ENCODE data around the gene FA2H.
"Not testable (repeated sequence)": the region's sequence is repeated elsewhere in the genome, so short reads cannot be mapped to it uniquely, and the experiment has no call there.

The FA2H gene

DNA sequence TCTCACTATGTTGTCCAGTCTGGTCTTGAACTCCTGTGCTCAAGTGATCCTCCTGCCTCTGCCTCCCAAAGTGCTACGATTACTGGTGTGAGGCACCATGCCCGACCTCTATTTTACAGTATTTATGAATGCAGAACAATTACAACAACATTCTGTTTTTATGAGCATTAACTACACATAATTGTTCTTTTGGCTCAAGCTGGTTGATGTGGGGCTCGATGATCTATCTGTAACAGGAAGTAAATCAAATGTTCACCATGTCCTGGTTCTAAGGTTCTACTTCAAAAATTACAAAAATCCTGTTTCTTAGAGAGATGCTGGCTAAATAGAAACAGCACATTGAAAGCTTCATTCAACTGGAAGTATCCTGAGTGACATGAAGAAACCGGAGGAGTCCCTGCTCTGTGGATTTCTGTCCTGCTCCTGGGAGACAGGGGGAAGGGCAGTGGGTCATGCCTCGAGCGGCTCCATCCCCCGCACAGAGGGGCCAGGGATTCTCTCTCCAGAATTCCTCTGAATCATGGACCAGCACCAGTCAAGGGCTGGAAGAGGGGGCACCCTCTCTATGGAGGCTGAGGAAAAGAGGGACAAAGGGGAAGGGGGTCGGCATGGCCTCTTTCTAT is 31.5 kb downstream of the FA2H start:
- DNase-seq (ENCODE audit: low read depth), result no peak

DNA sequence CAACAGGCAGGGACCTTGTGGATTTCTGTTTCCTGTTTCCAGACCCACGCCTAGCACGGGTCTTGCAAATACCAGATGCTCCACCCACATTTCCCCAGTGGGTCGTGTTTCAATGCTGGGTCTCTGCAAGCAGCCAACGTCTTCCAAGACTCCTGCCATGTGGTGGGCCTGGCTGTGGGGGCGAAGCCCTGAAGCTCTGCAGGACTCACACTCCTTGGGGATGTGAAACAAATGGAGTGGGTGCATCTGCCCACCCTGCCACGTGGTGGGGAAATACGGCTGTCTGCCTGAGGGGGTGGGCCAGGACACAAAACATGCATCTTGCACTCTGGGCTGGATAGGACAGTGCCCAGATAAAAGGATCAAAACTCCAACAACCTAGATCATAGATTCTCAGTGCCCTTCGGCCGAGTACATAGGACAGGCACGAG is 32.6 kb downstream of the FA2H start:
- no peak for DNase-seq (ENCODE audit: low read depth)

DNA sequence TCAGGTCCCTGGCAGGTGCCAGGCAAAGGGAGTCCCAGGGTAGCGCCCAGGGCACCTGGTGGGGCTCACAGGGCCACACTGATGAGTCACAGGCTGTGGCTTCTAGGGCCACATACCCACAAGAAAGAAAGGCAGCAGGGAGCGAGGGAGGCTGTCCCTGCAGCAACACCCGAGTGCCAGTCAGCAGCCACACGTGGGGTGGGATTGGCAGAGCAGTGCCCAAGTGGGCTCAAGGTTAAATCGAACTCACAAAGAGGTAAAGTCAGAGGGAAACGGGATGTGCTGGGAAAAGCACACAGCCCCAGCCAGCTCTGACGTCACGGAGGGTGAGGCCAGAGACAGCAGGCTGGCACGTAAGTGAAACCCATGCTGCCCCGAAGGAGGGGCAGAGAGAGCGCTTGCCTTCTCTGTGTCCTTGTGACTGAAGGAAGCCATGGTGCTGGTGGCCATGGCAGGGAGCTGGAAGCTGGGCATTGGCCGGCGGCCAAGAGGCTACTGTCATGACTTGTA is 33.8 kb downstream of the FA2H start:
- DNase-seq (ENCODE audit: low read depth), result no peak

DNA sequence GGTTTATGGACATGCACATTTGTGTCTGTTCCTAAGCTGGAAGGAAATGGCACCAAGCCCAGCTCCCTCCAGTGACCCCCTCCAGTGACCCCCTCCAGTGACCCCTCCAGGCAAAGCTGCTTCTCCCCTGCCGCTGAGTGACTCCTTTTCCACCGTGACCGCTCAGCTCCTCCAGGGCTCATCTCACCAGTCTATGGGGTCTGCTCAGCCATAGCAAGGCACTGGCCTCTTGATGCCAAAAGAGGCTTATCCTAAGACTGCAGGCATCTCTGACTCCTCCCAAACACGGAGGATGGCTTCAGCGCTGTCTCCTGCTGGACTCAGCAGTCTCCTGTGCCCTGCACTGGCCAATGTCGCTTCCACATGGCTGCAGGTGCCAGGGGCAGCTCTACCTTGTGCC is 35.3 kb downstream of the FA2H start:
- no peak for DNase-seq (ENCODE audit: low read depth)

DNA sequence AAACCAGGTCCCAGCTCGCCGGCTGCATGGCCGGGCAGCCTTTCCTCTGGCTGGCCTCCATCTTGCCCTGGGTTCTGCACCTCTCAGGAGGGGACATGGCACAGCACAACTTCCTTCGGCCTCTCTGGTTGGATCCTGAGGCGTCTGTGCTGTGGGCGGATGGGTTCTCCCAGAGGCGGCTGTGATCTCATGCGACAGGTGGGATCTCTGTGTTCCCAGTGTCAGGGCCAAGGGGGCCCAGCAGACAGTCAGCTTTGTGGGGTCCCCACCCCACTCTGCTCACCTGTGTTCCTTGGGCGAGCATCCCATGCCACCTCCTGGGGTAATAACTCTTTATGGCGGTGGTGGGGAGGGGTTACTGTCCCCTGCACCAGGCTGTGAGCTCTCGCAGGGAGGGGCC is 35.8 kb downstream of the FA2H start:
- DNase-seq (ENCODE audit: low read depth), result no peak

DNA sequence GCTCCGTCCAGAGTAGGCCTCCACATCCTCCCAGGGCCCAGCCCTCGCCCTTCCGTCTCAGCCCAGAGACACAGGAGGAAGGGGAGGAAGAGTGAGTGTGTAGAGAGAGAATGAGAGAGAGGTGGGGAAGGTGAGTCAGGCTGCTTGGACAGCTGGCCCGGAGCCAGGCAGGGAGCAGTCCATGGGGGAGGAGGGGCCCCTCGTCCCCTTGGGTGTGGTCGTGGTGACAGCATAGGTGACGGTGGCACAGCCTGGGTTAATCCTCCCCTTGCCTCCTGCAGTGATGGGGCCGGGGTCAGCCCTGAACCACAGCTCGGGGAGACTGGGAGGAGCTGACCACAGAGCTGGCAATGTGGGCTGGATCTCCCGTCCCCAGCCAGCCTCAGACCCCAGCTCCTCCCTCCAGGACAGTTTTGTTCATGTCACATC is 36.5 kb downstream of the FA2H start:
- no peak for DNase-seq (ENCODE audit: low read depth)

DNA sequence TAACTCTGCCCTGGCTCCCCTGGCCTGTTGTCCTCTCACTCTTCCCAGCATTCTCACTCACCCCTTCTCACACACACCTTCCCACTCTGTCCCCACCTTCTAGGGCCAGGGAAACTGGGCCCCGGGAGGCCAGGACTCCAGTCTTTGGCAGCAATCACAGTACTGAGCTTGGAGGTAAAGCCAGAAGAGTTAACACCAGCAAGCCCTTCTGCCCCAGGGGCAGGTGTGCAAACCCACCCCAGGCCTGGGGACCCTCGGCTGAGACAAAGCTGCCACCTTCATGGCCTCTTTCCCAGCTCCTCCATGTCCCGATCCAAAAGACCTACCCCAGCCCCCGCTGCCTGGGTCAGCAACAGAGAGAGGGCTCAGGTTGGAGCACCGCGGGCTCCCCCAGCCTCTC is 37.1 kb downstream of the FA2H start:
- no peak for DNase-seq (ENCODE audit: low read depth)

DNA sequence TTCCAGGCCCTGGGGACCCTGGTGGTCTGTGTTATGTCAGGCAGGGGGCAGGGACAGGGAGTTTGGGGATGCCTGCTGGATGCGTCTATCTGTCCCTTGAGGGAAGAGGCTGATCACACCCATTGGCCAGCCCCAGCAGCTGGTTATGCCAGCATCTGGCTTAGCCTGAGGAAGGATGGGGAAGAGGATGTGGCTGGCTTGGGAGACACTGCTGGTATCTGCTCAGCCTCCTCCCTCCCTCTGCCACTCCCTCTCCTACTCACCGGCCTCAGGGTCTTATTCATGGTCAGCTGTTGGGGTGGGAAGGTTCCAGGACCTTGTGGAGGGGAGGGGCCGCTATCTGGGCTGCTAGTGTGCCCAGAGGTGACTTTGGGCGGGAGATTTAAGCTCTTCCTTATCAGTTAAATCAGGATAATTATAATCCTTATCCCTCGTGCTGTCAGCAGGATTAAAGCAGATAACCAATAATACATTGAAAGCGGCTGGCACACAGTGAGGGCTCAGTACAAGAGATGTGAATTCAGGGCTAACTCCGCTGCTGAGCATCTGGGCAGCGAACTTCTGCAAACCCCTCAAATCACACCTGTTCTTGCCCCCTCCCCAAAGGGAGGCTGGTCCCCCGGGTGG is 38.0 kb downstream of the FA2H start:
- no peak for DNase-seq (ENCODE audit: low read depth)

DNA sequence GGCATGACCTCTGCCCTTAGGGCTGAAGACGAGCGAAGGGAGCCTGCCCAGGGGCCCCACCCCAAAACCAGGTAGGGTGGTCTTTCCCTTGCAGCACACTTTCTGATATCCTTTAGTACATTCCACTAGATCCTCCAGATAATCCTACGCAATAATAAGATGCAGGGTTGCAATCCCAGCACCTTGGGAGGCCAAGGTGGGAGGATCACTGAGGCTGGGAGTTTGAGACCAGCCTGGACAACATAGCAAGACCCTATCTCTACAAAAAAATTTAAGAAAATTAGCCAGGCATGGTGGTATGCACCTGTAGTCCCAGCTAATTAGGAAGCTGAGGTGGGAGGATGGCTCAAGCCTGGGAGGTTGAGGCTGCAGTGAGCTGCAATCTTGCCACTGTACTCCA is 39.1 kb downstream of the FA2H start:
- DNase-seq (ENCODE audit: low read depth), result no peak

DNA sequence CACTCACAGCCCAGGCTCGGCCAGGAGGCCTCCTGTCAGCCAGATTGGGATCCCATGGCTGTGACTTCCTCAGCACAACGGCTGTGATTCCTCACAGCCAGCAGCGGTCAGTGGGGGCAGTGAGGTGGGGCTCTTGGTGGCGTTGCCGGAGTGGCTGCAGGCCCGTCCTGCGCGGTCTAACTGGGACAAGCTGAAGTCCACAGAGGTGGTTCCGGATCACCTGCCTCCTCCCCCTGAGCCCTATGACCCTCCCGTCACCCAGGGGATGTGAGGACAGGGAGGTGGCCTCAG is 39.5 kb downstream of the FA2H start:
- DNase-seq (ENCODE audit: low read depth), result no peak

DNA sequence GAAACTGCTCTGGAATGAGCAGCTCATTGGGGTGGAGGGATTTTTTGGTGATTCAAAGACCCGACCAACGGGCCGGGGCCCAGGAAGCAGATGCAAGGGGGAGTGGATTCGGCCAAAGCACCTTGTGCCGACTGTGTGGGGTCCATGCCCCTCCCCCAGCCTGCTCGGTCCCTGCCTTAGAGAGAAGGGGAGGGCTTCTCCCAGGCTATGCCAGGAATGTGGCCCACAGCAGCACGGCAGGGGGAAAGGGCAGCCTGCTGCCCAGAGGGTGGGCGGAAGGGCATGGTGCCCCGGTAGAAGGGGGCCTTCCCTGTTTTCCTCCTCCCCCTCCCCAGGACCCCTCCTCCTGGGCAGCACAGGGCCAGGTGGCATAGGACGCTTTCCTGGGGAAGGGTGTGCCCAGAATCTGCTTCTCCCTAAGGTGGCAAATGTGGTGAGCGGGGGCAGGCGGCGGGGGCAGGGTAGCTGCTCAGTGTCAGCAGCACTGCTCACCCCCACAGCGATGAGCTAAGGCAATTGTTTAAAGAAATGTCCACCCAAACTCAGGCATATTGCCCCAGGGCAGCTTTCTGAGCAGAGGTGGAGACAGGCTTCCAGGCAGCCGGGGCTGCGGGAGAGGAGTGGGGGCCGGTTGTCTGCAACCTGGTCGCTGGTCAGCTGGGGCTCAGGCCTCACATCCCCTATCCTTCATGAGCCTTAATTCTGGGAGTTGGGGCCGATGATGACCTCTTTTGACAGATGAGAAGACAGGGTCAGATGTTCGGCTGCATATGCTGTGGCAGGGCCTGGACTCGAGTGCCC is 40.1 kb downstream of the FA2H start:
- no peak for DNase-seq (ENCODE audit: low read depth)

DNA sequence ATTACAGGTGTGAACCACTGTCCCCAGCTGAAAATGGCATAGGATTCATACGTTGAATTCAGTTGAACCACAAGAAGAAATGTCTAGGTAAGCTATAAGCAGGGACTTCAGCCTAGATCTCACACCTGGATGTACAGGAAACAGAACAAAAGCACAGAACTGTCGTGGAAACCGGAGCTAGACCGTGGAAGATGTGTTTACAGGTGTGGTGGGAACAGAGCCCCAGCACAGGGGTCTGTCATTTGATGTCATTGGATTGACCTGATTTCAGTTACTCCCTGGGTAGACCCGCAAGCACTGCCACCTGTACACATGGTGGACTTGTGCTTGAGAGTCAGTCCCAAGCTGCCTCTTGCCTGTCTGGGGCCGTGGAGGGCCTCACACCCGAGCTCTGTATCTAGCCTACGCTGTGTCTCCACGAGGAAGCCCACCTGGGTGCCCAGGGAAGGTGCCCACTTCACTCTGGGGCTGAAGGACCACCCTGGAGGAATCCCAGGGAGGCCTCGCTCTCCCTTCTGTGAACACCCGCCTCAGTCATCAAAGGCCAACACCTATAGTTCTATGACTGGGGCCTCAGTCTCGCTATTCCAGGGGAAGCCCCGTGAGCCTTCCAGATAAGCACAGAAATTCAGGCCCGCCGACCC is 41.8 kb downstream of the FA2H start:
- no peak for DNase-seq (ENCODE audit: low read depth)

DNA sequence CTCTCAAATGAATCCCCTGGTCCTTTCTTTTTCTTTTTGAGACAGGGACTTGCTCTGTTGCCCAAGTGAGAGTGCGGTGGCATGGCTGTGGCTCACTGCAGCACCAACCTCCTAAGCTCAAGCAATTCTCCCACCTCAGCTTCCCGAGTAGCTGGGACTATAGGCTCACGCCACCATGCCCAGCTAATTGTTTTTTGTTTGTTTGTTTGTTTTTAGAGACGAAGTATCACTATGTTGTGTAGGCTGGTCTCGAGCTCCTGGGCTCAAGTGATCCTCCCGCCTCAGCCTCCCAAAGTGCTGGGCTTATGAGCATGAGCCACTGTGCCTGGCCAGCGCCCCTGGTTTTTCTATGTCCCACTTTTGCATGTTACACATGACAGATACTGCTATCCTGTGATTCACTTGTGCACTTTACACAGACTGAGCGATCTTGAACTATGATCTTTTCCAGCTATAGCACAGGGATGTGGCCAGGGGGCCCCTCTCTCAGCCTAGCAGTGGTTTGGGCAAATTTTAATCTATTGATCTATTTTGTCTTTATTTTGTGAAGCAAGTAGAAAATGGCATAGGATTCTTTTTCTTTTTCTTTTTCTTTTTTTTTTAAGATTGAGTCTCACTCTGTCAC is 42.7 kb downstream of the FA2H start:
- no peak for DNase-seq (ENCODE audit: low read depth)

DNA sequence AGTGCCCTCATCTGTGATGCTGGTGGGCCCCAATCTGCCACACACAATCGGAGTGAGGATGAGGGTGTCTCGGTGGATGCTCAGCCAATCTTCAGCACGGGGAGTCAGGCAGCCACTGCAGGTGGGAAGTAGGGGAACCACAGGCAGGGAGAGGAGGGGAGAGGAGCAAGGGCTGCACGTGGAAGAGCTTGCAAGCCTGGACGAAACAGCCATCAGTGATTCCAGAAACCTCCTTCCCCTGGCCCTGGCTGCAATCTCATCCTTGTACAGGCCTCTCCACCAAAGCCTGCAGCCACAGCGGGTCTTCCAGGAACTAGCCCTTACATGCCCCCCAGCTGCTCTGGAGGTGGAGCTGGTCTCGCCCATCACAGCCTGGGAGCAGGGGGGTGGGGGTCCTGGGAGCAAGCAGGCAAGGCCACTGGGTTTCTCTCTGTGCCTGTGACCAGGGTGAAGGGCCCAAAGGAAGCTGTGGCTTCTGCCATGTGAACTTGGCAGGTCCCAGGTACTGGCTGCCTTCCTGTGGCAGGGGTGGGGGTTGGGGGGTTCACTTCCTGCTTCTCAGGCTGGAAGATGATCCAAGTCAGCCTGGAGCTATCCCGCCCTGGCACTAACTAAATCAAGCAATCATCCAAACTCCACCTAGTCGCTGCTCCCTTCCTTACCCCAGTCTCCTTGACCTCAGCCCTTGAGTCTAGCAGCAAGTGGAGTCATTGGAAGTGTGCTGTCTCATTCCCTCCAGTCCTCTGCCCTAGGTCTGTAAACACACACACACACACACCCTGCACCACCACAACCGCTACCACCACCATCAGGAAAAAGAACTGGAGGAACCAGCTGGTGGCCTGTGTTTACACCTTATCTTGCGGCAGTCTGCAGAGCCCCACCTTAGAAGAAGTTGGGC is 44.6 kb downstream of the FA2H start:
- DNase-seq (ENCODE audit: low read depth), result no peak

DNA sequence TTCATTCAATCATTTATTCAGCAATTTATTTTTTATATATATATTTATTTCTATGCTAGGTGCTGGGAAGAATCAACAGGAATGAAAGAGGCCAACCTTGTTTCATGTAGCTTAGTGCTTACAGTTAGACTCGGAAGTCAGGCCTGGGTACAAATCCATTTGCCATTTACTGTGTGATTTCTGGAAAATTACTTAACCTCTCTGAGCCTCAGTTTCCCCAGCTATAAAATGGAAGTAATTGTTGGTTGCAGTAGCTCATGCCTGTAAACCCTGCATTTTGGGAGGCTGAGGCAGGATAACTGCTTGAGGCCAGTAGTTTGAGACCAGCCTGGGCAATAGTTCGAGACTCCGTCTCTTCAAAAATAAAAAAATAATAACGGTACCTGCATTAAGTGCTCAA is 46.7 kb downstream of the FA2H start:
- DNase-seq (ENCODE audit: low read depth), result no peak

DNA sequence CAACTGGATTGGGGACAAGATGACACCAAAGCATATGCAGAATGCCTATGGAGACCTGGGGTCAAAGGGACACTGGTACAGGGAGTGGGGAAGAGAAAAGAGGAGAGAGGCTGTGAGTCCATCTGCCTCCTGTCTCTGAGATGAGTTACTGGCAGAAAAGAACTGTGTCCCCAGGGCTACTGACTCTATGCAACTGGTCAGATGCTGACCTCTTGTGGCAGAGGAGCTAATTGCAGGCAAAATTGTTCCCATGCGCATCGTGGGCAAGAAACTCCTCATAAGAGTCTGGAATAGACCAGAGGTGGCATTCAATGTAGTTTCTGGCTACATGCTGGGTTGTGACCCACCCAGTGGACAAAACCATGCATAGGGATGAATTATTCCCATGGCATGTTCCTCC is 47.9 kb downstream of the FA2H start:
- peak; percentile 17 for DNase-seq (ENCODE audit: low read depth)

DNA sequence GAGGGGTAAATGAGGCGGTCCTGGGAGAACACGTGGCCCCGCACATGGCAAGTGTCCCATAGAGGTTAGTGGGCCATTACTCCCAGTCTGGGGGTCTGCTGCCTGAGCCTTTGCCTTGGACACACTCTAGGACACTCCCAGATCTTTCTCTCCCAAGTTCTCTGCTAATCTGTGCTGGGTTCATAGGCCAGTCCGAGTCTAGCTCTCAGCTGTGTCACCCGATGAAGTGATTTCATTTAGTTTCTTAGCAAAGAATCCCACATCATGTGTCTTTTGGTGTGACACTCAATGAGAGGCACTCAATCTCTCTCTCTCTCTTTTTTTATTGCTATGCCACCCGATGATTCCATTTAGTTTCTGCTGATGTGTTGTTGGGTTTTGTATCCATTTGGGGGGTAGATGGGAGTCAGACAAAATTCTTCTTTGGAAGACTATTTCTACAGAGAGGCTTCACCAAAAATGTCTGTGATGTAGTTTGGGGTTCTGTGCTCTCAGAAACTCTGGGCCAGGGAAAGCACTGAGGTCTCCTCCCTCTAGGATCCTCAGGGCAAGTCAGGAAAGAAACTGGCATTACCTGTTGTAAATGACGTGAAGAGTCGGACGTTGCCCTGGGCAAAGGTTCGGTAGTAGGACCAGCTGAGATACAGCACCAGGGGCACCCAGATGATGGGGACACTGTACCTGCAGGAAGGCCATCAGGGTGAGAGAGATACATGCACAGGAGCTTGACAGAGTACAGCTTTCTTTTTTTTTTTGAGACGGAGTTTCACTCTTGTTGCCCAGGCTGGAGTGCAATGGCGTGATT is 48.8 kb downstream of the FA2H start:
- no peak for DNase-seq (ENCODE audit: low read depth)

DNA sequence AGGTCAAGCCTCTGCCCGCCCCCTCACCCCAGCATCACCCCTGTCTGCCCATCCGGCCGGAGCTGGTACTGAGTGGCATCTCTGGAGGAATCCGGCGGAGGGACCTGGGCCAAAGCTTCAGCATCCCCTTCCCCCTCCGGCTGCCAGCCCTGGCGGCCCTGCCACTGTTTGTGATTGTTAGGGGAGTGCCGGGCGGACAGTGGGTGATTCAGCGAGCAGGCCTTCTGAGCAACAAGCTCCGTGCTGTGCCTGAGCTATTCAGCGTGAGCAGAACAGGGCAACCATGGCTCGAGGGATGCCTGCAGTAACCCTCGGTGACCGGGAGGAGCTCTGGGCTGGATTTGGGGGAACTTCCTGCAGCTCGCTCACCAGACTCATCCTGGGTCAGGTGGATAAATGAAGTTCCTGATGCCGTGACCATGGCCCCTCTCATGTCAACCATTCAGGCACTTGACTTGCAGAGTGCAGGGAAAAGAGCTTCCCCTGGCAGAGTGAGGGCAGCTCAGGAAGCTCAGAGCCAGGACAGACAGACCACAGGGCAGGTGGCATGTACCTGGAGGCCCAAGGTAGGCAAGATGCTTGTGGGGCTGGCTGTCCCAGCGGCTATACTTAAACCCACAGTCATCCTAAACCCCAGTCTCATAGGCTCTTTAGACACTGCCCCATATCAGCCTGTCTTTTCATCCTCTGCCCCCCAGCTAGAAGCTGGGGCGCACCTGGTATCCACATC is 49.6 kb downstream of the FA2H start:
- no peak for DNase-seq (ENCODE audit: low read depth)

DNA sequence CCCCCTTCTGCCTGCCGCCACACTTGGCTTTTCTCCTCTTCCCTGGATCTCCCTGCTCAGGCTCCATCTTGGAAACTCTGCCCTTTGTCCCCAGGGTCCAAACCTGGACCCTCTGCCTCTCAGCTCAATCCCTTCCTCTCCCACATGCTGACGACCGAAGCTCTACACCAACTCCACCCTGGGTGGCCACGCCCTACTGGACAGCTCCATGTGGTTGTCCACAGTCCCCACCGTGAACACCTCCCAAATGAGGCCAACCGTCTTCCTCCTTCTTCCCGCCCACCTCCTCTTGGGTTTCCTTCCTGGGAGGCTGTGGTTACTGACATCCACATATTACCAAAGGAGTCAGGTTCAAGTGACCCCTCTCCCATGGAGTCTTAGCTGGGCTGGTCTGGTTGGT is 51.4 kb downstream of the FA2H start:
- no peak for DNase-seq (ENCODE audit: low read depth)

DNA sequence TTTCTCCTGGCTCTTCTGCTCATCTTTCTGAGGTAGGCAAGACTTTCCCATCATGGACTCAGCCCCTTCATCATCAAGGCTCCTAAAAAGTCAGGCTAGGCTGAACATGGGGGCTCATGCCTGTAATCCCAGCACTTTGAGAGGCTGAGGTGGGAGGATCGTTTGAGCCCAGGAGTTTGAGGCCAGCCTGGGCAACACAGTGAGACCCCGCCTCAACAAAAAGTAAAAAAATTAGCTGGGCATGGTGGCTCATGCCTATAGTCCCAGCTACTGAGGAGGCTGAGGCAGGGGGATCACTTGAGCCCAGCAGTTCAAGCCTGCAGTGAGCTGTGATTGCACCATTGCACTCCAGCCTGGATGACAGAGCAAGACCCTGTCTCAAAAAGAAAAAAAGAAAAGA is 52.5 kb downstream of the FA2H start:
- DNase-seq (ENCODE audit: low read depth), result not testable (repeated sequence)
